SK-N-SH treated with all-trans-retinoic acid at 6 μM for 48 hours (cell line): Measurements from ENCODE around the gene NOTUM.

Experiments used
- CREB5 ChIP-seq: fragments of 250-450 bp; sonication (Bioruptor Pico); IDR thresholded peaks from 2 replicates; pipeline ENCODE4 v1.5.1; 2020; ENCODE audit warnings: low read depth, mild to moderate bottlenecking, moderate library complexity
- POU6F1 ChIP-seq: fragments of 250-450 bp; sonication (Bioruptor Pico); IDR thresholded peaks from 2 replicates; pipeline ENCODE4 v1.8.0; 2021; ENCODE audit warnings: low read depth, mild to moderate bottlenecking, moderate library complexity, borderline replicate concordance
- RARB ChIP-seq: fragments of 250-450 bp; sonication (Bioruptor Pico); IDR thresholded peaks from 2 replicates; pipeline ENCODE4 v1.8.0; 2021; ENCODE audit warnings: mild to moderate bottlenecking, moderate library complexity
- ZNF8 ChIP-seq: fragments of 450-650 bp; formaldehyde crosslinking; IDR thresholded peaks from 2 replicates; pipeline ENCODE4 v1.5.0; 2020; ENCODE audit warnings: mild to moderate bottlenecking, moderate library complexity

- TF ChIP-seq POU6F1 = no peak
- TF ChIP-seq ZNF8 (CRISPR knock-in tag) = no peak
- no peak for TF ChIP-seq CREB5 (CRISPR knock-in tag)
- TF ChIP-seq RARB = no peak
These were observed 38.9 kb downstream of the NOTUM start for GRCh38 chr17:81921996-81922565.
